Brain microvascular endothelial cell (primary cell): ENCODE data around the gene ANKDD1A.
A peak's percentile ranks its signal among the peaks of the same experiment; 100 is the strongest.

ENCODE experiments used
- DNase-seq: peaks from one replicate; pipeline ENCODE4 v3.0.0-alpha.2; 2020
- H3K27ac ChIP-seq: fragments of 250-450 bp; sonication (Bioruptor Pico); 2 replicates; pipeline ENCODE4 v1.5.1; 2020; ENCODE audit warnings: mild to moderate bottlenecking, moderate library complexity
- H3K27me3 ChIP-seq: fragments of 250-450 bp; sonication (Bioruptor Pico); replicated peaks from 2 replicates; pipeline ENCODE4 v1.5.1; 2020; ENCODE audit warnings: mild to moderate bottlenecking
- H3K36me3 ChIP-seq: fragments of 250-450 bp; sonication (Bioruptor Pico); replicated peaks from 2 replicates; pipeline ENCODE4 v1.5.1; 2020; ENCODE audit warnings: mild to moderate bottlenecking
- H3K4me3 ChIP-seq: 2 replicates; pipeline ENCODE4 v1.5.1; 2011; ENCODE audit warnings: low read depth, mild to moderate bottlenecking, control low read depth, low read length, moderate library complexity
- CTCF ChIP-seq: IDR thresholded peaks from 2 replicates; pipeline ENCODE4 v1.5.1; 2011; ENCODE audit warnings: low read depth, mild to moderate bottlenecking, moderate library complexity, low read length, control low read depth, inconsistent platforms; ENCODE audit errors: missing control alignments
- in situ Hi-C: cut with HindIII; loops from 2 replicates; pipeline ENCODE4 v1.10.0; 2017; ENCODE audit warnings: low sequenced_read_pairs, low pct_ligation_motif_present

Gene ANKDD1A

DNA sequence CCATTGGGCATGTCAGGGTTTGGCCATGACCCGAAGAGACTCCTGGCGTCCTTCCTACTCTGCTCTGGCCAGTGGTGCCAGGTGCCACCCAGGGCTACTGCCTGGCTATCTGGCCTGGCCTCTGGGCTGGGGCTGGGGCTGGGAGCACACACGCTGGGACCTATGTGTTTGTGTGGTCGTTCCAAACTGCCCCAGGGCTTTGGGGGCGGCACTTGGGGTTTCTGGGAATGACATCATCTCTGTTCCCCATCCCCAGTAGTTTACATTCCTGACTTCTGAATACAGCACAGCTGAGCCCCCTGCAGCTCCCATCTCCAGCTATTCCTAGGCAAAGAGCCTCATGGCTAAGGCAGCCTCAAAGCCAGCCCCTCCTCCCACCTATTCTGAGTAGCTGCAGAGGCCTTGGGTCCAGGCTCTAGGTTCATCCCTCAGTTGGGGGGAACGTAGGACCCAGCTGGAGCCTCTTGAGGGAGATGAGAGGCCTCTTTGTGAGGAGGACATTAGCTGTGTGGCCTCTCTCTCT lies 45.6 kb upstream of the ANKDD1A start:
- in situ Hi-C loops: no loop called here
- Histone ChIP-seq H3K27me3 (no peaks in the 10 kb centered on the region), H3K4me3 (no peak overlapping the region), H3K36me3 (peaks cover 30% of the 10 kb centered on the region), H3K27ac (peak overlapping the region; percentile 61)
- DNase-seq: peak; percentile 80
- no peak for TF ChIP-seq CTCF

DNA sequence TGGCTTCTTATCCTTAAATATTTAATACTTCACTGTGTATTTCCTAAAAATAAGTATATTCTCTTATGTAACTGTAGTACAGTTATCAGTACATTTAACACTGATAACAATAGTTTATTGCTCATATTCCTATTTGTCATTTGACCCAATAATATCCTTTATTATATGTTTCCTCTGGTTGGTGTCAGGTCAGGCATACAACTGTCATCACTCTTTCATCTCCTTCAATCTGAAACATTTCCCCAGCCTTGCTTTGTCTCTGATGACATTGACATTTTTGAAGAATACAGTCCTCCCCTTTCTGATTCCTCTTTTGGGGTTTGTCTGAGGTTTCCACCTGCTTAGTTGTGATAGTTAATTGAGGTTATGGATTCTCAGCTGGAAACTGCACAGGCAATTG lies 42.2 kb upstream of the ANKDD1A start:
- no peak for TF ChIP-seq CTCF
- Histone ChIP-seq H3K27ac (no peak overlapping the region), H3K4me3 (no peak overlapping the region), H3K36me3 (peaks cover 21% of the 10 kb centered on the region), H3K27me3 (no peaks in the 10 kb centered on the region)
- no peak for DNase-seq
- in situ Hi-C loops: no loop called here

GRCh38 chr15:64870353-64870752 lies 41.3 kb upstream of the ANKDD1A start:
- Histone ChIP-seq H3K36me3 (peaks cover 15% of the 10 kb centered on the region), H3K27ac (no peak overlapping the region), H3K4me3 (no peak overlapping the region), H3K27me3 (no peaks in the 10 kb centered on the region)
- in situ Hi-C loops: no loop called here
- no peak for DNase-seq
- no peak for TF ChIP-seq CTCF

DNA sequence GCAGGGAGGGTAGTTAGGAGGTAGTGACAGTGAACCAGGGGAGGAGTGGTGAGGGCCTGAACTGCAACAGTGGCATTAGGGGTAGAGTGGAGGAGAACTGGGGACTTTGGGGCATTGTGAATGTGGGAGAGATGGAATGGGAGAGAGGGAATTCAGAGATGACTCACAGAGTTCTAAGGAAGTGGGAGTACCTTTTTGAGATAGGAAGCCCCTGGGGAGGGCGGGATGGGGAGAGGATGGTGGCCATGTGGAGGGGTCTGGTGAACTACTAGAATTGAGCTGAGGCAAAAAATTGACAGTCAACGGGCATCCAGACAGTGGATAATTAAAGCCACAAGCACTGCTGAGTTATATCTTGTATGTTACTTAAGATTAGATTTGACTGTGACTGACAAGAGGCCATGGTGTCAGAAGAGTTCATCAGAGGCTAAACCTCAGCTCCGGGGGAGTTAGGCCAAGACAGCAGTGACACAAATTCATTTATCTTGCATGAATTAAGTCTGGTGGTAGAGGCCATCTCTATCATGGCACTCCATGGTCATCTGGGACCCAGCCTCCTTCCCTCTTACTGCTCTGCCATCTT lies 36.0 kb upstream of the ANKDD1A start:
- Histone ChIP-seq H3K27me3 (no peaks in the 10 kb centered on the region), H3K27ac (no peak overlapping the region), H3K4me3 (no peak overlapping the region), H3K36me3 (no peaks in the 10 kb centered on the region)
- TF ChIP-seq CTCF: no peak
- in situ Hi-C loops: no loop called here
- DNase-seq: no peak

GRCh38 chr15:64877435-64877834 lies 34.3 kb upstream of the ANKDD1A start:
- Histone ChIP-seq H3K27me3 (no peaks in the 10 kb centered on the region), H3K27ac (no peak overlapping the region), H3K4me3 (no peak overlapping the region), H3K36me3 (no peaks in the 10 kb centered on the region)
- no peak for DNase-seq
- in situ Hi-C loops: no loop called here
- TF ChIP-seq CTCF: no peak

DNA sequence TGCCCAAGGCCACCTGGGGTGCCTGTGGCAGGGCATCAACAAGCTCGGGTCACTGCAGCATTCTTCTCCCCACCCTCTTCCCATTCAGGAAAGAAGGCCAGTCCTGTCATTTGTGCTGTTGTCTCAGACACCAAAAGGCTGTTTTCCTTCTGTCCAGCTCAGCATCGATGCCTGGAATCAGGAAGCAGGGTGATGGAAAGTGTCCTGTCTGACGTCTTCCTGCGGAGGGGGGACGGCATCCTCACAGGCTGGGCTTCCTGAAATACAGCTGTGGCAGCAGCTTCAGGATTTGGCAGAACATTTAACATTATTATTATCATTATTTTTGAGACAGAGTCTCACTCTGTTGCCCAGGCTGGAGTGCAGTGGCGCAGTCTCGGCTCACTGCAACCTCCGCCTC lies 33.0 kb upstream of the ANKDD1A start:
- Histone ChIP-seq H3K27me3 (no peaks in the 10 kb centered on the region), H3K27ac (no peak overlapping the region), H3K4me3 (no peak overlapping the region), H3K36me3 (no peaks in the 10 kb centered on the region)
- TF ChIP-seq CTCF: no peak
- no peak for DNase-seq
- in situ Hi-C loops: no loop called here
